H9 (cell line): ENCODE data around the gene ANKRD50. TPM values are rescaled to one million over a fixed set of nuclear protein-coding genes. Genes with fewer than 3 reads are reported as not detected.

Source experiments
- DNase-seq: peaks from one replicate; pipeline ENCODE4 v3.0.0-alpha.2; 2017
- H2AFZ ChIP-seq: one replicate; pipeline ENCODE4 v1.6.1; 2013; ENCODE audit warnings: mild to moderate bottlenecking, low read length, control low read depth, moderate library complexity
- H2AK5ac ChIP-seq: 2 replicates; pipeline ENCODE4 v1.6.1; 2013; ENCODE audit warnings: low read length, control low read depth, mixed read lengths; ENCODE audit not compliant: insufficient read length
- H2BK120ac ChIP-seq: one replicate; pipeline ENCODE4 v1.6.1; 2013; ENCODE audit warnings: low read depth, mild to moderate bottlenecking, low read length, control low read depth, inconsistent platforms; ENCODE audit not compliant: poor library complexity, severe bottlenecking
- H2BK12ac ChIP-seq: 2 replicates; pipeline ENCODE4 v1.6.1; 2013; ENCODE audit warnings: low read length, control low read depth, mixed read lengths, low read depth; ENCODE audit not compliant: insufficient read length
- H2BK15ac ChIP-seq: 2 replicates; pipeline ENCODE4 v1.6.1; 2013; ENCODE audit warnings: low read depth, low read length, control low read depth
- H2BK20ac ChIP-seq: one replicate; pipeline ENCODE4 v1.6.1; 2013; ENCODE audit warnings: low read depth, mild to moderate bottlenecking, low read length, control low read depth, inconsistent platforms; ENCODE audit not compliant: poor library complexity, severe bottlenecking
- H2BK5ac ChIP-seq: 2 replicates; pipeline ENCODE4 v1.6.1; 2013; ENCODE audit warnings: low read length, control low read depth, mixed read lengths; ENCODE audit not compliant: insufficient read length
- H3K14ac ChIP-seq: 2 replicates; pipeline ENCODE4 v1.6.1; 2013; ENCODE audit warnings: low read length, control low read depth; ENCODE audit not compliant: insufficient read depth
- H3K18ac ChIP-seq: 2 replicates; pipeline ENCODE4 v1.6.1; 2013; ENCODE audit warnings: low read depth, mild to moderate bottlenecking, mixed read lengths, low read length, control low read depth; ENCODE audit not compliant: insufficient read length
- H3K23ac ChIP-seq: 2 replicates; pipeline ENCODE4 v1.6.1; 2013; ENCODE audit warnings: low read length, control low read depth, mixed read lengths, low read depth; ENCODE audit not compliant: insufficient read length
- H3K23me2 ChIP-seq: 2 replicates; pipeline ENCODE4 v1.6.1; 2013; ENCODE audit warnings: low read depth, mild to moderate bottlenecking, mixed read lengths, low read length, control low read depth; ENCODE audit not compliant: insufficient read length, poor library complexity, severe bottlenecking
- H3K27ac ChIP-seq: 2 replicates; pipeline ENCODE4 v1.5.1; 2013; ENCODE audit warnings: low read length, control low read depth, mixed read lengths, low read depth; ENCODE audit not compliant: insufficient read length
- H3K27me3 ChIP-seq: 2 replicates; pipeline ENCODE4 v1.6.1; 2013; ENCODE audit warnings: low read length, control low read depth, inconsistent platforms; ENCODE audit not compliant: insufficient read depth
- H3K4ac ChIP-seq: 2 replicates; pipeline ENCODE4 v1.6.1; 2013; ENCODE audit warnings: low read depth, mild to moderate bottlenecking, control low read depth, inconsistent platforms, low read length, moderate library complexity
- H3K4me1 ChIP-seq: 2 replicates; pipeline ENCODE4 v1.6.1; 2013; ENCODE audit warnings: low read length, control low read depth, inconsistent platforms; ENCODE audit not compliant: insufficient read depth
- H3K4me2 ChIP-seq: 2 replicates; pipeline ENCODE4 v1.6.1; 2013; ENCODE audit warnings: low read length, control low read depth, mixed read lengths; ENCODE audit not compliant: insufficient read length, insufficient read depth
- H3K56ac ChIP-seq: 2 replicates; pipeline ENCODE4 v1.6.1; 2013; ENCODE audit warnings: low read depth, mild to moderate bottlenecking, mixed read lengths, low read length, control low read depth; ENCODE audit not compliant: insufficient read length
- H3K79me1 ChIP-seq: 2 replicates; pipeline ENCODE4 v1.6.1; 2013; ENCODE audit warnings: low read depth, mild to moderate bottlenecking, moderate library complexity, low read length, control low read depth, inconsistent platforms; ENCODE audit not compliant: insufficient read depth, poor library complexity, severe bottlenecking
- H3K79me2 ChIP-seq: 2 replicates; pipeline ENCODE4 v1.6.1; 2013; ENCODE audit warnings: low read length, control low read depth, inconsistent platforms; ENCODE audit not compliant: insufficient read depth
- H3K9ac ChIP-seq: 2 replicates; pipeline ENCODE4 v1.6.1; 2013; ENCODE audit warnings: low read length, control low read depth, mixed read lengths; ENCODE audit not compliant: insufficient read length; ENCODE audit errors: extremely low read depth
- H3K9me3 ChIP-seq: one replicate; pipeline ENCODE4 v1.6.1; 2013; ENCODE audit warnings: low read depth, low read length, inconsistent platforms; ENCODE audit not compliant: control insufficient read depth
- H3T11ph ChIP-seq: one replicate; pipeline ENCODE4 v1.6.1; 2013; ENCODE audit warnings: mild to moderate bottlenecking, low read length, control low read depth, inconsistent platforms
- H4K20me1 ChIP-seq: one replicate; pipeline ENCODE4 v1.6.1; 2013; ENCODE audit not compliant: control insufficient read depth, insufficient read length, insufficient read depth
- H4K5ac ChIP-seq: 2 replicates; pipeline ENCODE4 v1.6.1; 2013; ENCODE audit warnings: low read depth, mild to moderate bottlenecking, mixed read lengths, low read length, control low read depth; ENCODE audit not compliant: insufficient read length
- H4K8ac ChIP-seq: replicated peaks from 2 replicates; pipeline ENCODE4 v1.6.1; 2013; ENCODE audit warnings: low read length, control low read depth, mixed read lengths, low read depth; ENCODE audit not compliant: insufficient read length
- H4K91ac ChIP-seq: 2 replicates; pipeline ENCODE4 v1.6.1; 2013; ENCODE audit warnings: low read depth, mild to moderate bottlenecking, moderate library complexity, mixed read lengths, low read length, control low read depth; ENCODE audit not compliant: insufficient read length
- H3K27ac Mint-ChIP-seq, 3 experiments: 2 replicates in 2 of 3; 3 replicates in 1 of 3; pipeline ENCODE4 v1.8.0; 2020 to 2021; ENCODE audit warnings: mixed read lengths in 3 of 3, mild to moderate bottlenecking in 1 of 3, moderate library complexity in 1 of 3
- H3K27me3 Mint-ChIP-seq: 2 replicates; pipeline ENCODE4 v1.8.0; 2021; ENCODE audit warnings: low read depth, mild to moderate bottlenecking, moderate library complexity, mixed read lengths
- H3K36me3 Mint-ChIP-seq, 3 experiments: 2 replicates in 2 of 3; 3 replicates in 1 of 3; pipeline ENCODE4 v1.8.0; 2020 to 2021; ENCODE audit warnings: low read depth in 3 of 3, mixed read lengths in 3 of 3; ENCODE audit not compliant: insufficient read depth in 1 of 3
- H3K4me1 Mint-ChIP-seq, 2 experiments: 2 replicates each; pipeline ENCODE4 v1.8.0; 2020; ENCODE audit warnings: mixed read lengths in 2 of 2
- H3K4me3 Mint-ChIP-seq, 2 experiments: 2 replicates in 1 of 2; 3 replicates in 1 of 2; pipeline ENCODE4 v1.8.0; 2020 to 2021; ENCODE audit warnings: mild to moderate bottlenecking in 2 of 2, mixed read lengths in 2 of 2, moderate library complexity in 1 of 2
- H3K9me3 Mint-ChIP-seq, 2 experiments: 2 replicates in 1 of 2; 3 replicates in 1 of 2; pipeline ENCODE4 v1.8.0; 2020; ENCODE audit warnings: mild to moderate bottlenecking in 2 of 2, mixed read lengths in 2 of 2, moderate library complexity in 1 of 2
- WGBS: extraction: QIAGEN DNeasy Blood & Tissue Kit; methylation state at CpG from one replicate; pipeline ENCODE4 v1.1.7; 2013; ENCODE audit warnings: missing lambda C conversion rate, low lambda C conversion rate, mixed read lengths; ENCODE audit not compliant: insufficient read length; ENCODE audit errors: extremely low coverage; 5-methylcytosine and 5-hydroxymethylcytosine counted together
- total RNA-seq: library from RNA; stranded (reverse); gene quantifications from 2 replicates; pipeline ENCODE4 v1.2.1, GENCODE V29; 2021
- TF ChIP-seq, protein P1 (sequence below): fragments of 200-600 bp; sonication (generic); conservative IDR thresholded peaks from 3 replicates; pipeline ENCODE4 v1.8.0; 2021; ENCODE audit warnings: antibody characterized with exemption, mild to moderate bottlenecking

ANKRD50 gene
- total RNA-seq, 1 experiment from 2014 or later: 30.1 TPM

DNA sequence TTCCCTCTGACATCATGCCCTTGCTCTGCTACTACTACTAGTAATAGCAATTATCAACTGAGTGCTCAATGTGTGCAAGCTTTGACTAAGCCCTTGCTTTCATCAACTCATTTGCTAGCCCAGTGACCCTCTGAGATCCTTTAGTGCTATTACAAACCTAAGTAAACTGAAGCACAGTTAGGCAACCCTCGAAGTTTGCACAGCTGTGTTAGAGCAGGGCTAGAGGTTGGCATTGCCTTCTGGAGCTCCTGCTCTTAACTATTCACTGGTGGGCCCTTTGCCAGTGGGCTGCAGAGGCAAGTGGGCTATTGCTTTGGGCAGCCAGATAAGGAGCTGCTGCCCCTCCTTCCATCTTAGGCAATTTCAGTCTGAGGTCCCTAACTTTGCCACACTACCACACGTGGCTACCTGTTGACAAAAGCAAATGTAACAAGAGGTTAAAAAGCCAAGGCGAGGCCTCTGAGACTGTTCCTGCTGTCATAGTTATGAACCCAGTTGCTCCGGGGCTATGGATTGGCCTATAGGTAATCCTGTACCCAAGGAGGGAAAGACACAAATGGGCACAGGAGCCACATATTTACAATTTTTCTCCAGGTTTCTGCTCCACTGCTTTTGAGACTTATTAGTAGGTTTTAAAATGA is 41.5 kb upstream of the ANKRD50 start:
- Histone ChIP-seq H2BK12ac (no peak overlapping the region), H3K9me3 (no peaks in the 10 kb centered on the region), H3K27ac (no peak overlapping the region), H2BK15ac (no peak overlapping the region), H3K23me2 (no peaks in the 10 kb centered on the region), H3T11ph (no peak overlapping the region), H3K4ac (no peak overlapping the region), H3K18ac (no peak overlapping the region), H3K79me1 (no peaks in the 10 kb centered on the region), H4K8ac (no peak overlapping the region), H3K4me2 (no peak overlapping the region), H4K5ac (no peak overlapping the region), H4K20me1 (no peaks in the 10 kb centered on the region), H4K91ac (no peak overlapping the region), H3K14ac (no peak overlapping the region), H3K56ac (no peak overlapping the region), H3K79me2 (no peaks in the 10 kb centered on the region), H2BK20ac (no peak overlapping the region), H3K27me3 (no peaks in the 10 kb centered on the region), H2BK5ac (no peak overlapping the region), H3K23ac (no peak overlapping the region), H2AK5ac (no peak overlapping the region), H2BK120ac (no peak overlapping the region), H3K4me1 (no peaks in the 10 kb centered on the region), H2AFZ (no peak overlapping the region), H3K9ac (no peak overlapping the region)
- no CpG with 5 or more reads among the region's 4 CpGs for WGBS
- Mint-ChIP-seq H3K4me1 (no peaks in the 10 kb centered on the region), H3K4me3 (no peak overlapping the region), H3K27ac (no peak overlapping the region), H3K9me3 (no peaks in the 10 kb centered on the region), H3K36me3 (no peaks in the 10 kb centered on the region), H3K27me3 (peaks cover 3% of the 10 kb centered on the region)
- no peak for DNase-seq
- TF ChIP-seq, protein P1, sequence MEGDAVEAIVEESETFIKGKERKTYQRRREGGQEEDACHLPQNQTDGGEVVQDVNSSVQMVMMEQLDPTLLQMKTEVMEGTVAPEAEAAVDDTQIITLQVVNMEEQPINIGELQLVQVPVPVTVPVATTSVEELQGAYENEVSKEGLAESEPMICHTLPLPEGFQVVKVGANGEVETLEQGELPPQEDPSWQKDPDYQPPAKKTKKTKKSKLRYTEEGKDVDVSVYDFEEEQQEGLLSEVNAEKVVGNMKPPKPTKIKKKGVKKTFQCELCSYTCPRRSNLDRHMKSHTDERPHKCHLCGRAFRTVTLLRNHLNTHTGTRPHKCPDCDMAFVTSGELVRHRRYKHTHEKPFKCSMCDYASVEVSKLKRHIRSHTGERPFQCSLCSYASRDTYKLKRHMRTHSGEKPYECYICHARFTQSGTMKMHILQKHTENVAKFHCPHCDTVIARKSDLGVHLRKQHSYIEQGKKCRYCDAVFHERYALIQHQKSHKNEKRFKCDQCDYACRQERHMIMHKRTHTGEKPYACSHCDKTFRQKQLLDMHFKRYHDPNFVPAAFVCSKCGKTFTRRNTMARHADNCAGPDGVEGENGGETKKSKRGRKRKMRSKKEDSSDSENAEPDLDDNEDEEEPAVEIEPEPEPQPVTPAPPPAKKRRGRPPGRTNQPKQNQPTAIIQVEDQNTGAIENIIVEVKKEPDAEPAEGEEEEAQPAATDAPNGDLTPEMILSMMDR: no peak
